Brain microvascular endothelial cell (primary cell): ENCODE data around the gene DCC.

Experiments used
- DNase-seq: peaks from one replicate; pipeline ENCODE4 v3.0.0-alpha.2; 2020
- H3K27ac ChIP-seq: fragments of 250-450 bp; sonication (Bioruptor Pico); 2 replicates; pipeline ENCODE4 v1.5.1; 2020; ENCODE audit warnings: mild to moderate bottlenecking, moderate library complexity
- H3K27me3 ChIP-seq: fragments of 250-450 bp; sonication (Bioruptor Pico); replicated peaks from 2 replicates; pipeline ENCODE4 v1.5.1; 2020; ENCODE audit warnings: mild to moderate bottlenecking
- H3K36me3 ChIP-seq: fragments of 250-450 bp; sonication (Bioruptor Pico); replicated peaks from 2 replicates; pipeline ENCODE4 v1.5.1; 2020; ENCODE audit warnings: mild to moderate bottlenecking
- H3K4me3 ChIP-seq: 2 replicates; pipeline ENCODE4 v1.5.1; 2011; ENCODE audit warnings: low read depth, mild to moderate bottlenecking, control low read depth, low read length, moderate library complexity
- in situ Hi-C: cut with HindIII; loops from 2 replicates; pipeline ENCODE4 v1.10.0; 2017; ENCODE audit warnings: low sequenced_read_pairs, low pct_ligation_motif_present
- TF ChIP-seq, protein P1 (sequence below): IDR thresholded peaks from 2 replicates; pipeline ENCODE4 v1.5.1; 2011; ENCODE audit warnings: low read depth, mild to moderate bottlenecking, moderate library complexity, low read length, control low read depth, inconsistent platforms; ENCODE audit errors: missing control alignments

DCC gene

DNA sequence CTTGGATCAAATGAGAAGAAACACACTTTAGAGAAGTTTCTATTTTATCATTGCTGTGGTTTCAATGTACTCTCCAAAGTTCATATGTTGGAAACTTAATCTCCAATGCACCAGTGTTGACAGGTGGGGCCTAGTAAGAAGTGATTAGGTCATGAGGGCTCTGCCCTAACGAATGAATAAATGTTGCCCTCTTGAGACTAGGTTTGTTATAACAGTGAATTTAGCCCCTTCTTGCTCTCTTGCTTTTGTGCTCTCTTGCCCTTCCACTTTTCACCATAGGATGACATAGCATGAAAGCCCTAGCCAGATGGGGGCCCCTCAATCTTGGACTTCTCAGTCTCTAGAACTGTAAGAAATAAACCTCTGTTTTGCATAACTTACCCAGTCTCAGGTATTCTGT, 664.8 kb downstream of the DCC start:
- Histone ChIP-seq H3K27ac (no peak overlapping the region), H3K4me3 (no peak overlapping the region), H3K36me3 (no peaks in the 10 kb centered on the region), H3K27me3 (no peaks in the 10 kb centered on the region)
- DNase-seq: no peak
- in situ Hi-C loops: no loop called here
- TF ChIP-seq, protein P1, sequence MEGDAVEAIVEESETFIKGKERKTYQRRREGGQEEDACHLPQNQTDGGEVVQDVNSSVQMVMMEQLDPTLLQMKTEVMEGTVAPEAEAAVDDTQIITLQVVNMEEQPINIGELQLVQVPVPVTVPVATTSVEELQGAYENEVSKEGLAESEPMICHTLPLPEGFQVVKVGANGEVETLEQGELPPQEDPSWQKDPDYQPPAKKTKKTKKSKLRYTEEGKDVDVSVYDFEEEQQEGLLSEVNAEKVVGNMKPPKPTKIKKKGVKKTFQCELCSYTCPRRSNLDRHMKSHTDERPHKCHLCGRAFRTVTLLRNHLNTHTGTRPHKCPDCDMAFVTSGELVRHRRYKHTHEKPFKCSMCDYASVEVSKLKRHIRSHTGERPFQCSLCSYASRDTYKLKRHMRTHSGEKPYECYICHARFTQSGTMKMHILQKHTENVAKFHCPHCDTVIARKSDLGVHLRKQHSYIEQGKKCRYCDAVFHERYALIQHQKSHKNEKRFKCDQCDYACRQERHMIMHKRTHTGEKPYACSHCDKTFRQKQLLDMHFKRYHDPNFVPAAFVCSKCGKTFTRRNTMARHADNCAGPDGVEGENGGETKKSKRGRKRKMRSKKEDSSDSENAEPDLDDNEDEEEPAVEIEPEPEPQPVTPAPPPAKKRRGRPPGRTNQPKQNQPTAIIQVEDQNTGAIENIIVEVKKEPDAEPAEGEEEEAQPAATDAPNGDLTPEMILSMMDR: no peak

DNA sequence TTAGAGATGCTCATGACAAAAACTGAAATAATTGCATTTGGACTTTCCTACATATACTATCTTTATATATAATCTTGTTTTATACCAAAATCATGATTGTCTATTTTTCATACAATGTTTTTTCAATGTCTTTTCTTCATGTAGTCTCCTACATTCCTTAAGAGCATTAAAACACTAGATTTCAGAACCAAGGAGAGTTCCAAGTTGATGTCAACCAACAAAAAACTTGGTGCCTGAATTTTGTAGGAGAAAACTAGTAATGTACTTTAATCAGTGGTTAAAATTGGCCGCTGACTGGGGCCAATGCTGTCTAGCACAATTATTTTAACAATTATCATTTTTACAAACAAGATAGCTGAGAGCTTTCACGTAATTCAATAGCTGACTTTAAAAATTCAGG, 678.8 kb downstream of the DCC start:
- Histone ChIP-seq H3K27me3 (no peaks in the 10 kb centered on the region), H3K27ac (no peak overlapping the region), H3K4me3 (no peak overlapping the region), H3K36me3 (no peaks in the 10 kb centered on the region)
- in situ Hi-C loops: no loop called here
- TF ChIP-seq, protein P1: no peak
- no peak for DNase-seq

DNA sequence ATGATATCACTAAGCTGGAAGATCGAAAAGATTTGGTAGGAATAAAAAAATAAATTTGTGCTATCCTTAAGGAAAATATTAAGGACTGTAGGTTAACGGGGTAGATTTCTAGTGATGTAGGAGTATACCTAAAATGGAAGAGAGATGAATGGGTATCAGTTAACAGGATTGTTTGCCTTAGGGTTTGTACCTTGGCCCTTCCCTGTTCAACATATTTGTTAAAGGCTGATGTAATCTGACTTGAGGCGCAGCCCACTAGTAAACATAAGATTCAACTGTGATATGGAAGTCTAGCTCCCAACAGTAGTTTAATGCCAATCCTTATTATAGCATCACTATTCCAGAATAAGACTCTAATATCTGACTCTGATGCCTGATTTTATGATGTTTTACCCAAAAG, 685.2 kb downstream of the DCC start:
- H3K4me3 ChIP-seq: no peak overlapping the region
- in situ Hi-C loops: no loop called here
- no peak overlapping the region for H3K27ac ChIP-seq
- no peak for DNase-seq
- TF ChIP-seq, protein P1: no peak
- no peaks in the 10 kb centered on the region for H3K36me3 ChIP-seq
- no peaks in the 10 kb centered on the region for H3K27me3 ChIP-seq

DNA sequence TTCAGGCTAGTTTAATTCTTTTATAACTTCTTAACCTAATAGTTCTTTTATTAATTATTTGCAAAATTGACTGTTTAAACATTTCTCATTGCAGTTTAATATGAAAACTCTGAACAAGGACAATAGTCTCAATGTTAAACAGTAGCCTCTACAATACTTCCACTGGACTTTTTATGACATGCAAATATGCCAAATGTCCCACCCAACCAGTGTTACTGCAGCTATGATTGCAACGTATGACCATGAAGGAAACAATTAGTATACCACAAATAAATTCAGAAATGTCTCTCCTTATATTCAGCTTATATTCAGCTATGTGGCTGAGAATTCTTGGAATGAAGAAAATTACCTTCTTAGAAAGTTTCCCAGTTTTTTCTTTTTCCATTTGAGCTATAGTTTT, 688.6 kb downstream of the DCC start:
- Histone ChIP-seq H3K4me3 (no peak overlapping the region), H3K36me3 (no peaks in the 10 kb centered on the region), H3K27me3 (no peaks in the 10 kb centered on the region), H3K27ac (no peak overlapping the region)
- in situ Hi-C loops: no loop called here
- no peak for DNase-seq
- TF ChIP-seq, protein P1: no peak

DNA sequence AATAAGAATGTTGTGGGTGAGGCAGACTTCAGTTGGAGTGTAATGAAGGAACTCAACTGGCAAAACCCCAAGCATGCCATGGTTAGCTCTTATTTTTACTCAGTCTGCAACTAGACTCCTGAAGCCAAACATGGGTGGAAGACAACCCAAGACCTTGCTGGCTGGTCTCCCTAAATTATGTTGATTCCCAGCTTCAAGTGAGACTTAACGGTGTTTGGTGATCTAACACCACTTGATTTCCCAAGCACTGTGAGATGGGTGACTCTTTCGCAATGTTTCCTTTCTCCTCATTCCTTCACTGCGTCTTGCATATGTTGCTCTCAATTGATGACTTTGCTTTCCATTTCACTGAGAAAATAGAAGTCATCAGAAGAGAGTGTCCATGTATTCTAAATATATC, 693.1 kb downstream of the DCC start:
- Histone ChIP-seq H3K27me3 (no peaks in the 10 kb centered on the region), H3K4me3 (no peak overlapping the region), H3K27ac (no peak overlapping the region), H3K36me3 (no peaks in the 10 kb centered on the region)
- in situ Hi-C loops: no loop called here
- no peak for DNase-seq
- TF ChIP-seq, protein P1: no peak

DNA sequence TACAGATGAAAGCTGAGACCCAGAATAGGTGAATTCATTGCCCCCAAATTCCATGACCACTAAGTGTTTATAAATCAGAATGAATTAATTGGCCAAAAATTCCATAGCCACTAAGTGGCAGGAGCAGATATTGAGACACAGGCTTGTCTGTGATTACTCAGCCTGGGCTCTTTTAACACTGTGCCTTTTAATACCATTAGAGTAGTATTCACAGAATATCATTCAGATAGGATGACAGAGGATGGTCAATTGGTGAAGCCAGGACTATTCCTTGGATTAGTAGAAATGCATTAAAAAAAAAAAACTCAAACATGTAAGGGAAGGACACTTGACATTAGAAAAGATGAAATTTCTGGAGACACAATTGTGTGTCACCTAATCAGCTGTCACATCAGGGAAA, 698.6 kb downstream of the DCC start:
- in situ Hi-C loops: no loop called here
- Histone ChIP-seq H3K36me3 (no peaks in the 10 kb centered on the region), H3K4me3 (no peak overlapping the region), H3K27me3 (no peaks in the 10 kb centered on the region), H3K27ac (no peak overlapping the region)
- DNase-seq: no peak
- TF ChIP-seq, protein P1: no peak
